H1 (cell line): ENCODE results near the gene PPIH. TPM values are rescaled to one million over a fixed set of nuclear protein-coding genes. Genes with fewer than 3 reads are reported as not detected.
A peak's percentile ranks its signal among the peaks of the same experiment; 100 is the strongest.

Experiments
- EP300 ChIP-seq, 2 experiments: IDR thresholded peaks; 1 replicate in 1 of 2; 2 replicates in 1 of 2; pipeline ENCODE4 v1.6.1; 2011 to 2012; ENCODE audit warnings: low read depth in 2 of 2, low read length in 2 of 2, mild to moderate bottlenecking in 2 of 2, borderline replicate concordance in 1 of 2, inconsistent platforms in 1 of 2, moderate library complexity in 1 of 2
- FOSL1 ChIP-seq: IDR thresholded peaks from 2 replicates; pipeline ENCODE4 v1.6.1; 2011; ENCODE audit warnings: mild to moderate bottlenecking, low read depth, low read length, moderate library complexity; ENCODE audit not compliant: insufficient read depth
- HDAC2 ChIP-seq, 2 experiments: fragments of 300-600 bp in 1 of 2; sonication (generic) in 1 of 2; IDR thresholded peaks; 2 replicates each; pipeline ENCODE4 v1.6.1; 2011 to 2012; ENCODE audit warnings: low read depth in 2 of 2, low read length in 2 of 2, mild to moderate bottlenecking in 2 of 2, moderate library complexity in 2 of 2, borderline replicate concordance in 1 of 2, inconsistent platforms in 1 of 2
- KDM4A ChIP-seq: IDR thresholded peaks from one replicate; pipeline ENCODE4 v1.7.1; 2012; ENCODE audit warnings: low read depth, mild to moderate bottlenecking, moderate library complexity, low read length, inconsistent platforms; ENCODE audit not compliant: severe bottlenecking
- NANOG ChIP-seq: IDR thresholded peaks from 2 replicates; pipeline ENCODE4 v1.6.1; 2011; ENCODE audit warnings: low read length, low read depth, mild to moderate bottlenecking, inconsistent platforms; ENCODE audit not compliant: insufficient read depth, poor library complexity, severe bottlenecking
- POLR2A ChIP-seq, 2 experiments: IDR thresholded peaks; 1 replicate in 1 of 2; 2 replicates in 1 of 2; pipeline ENCODE4 v1.6.1; 2011; ENCODE audit warnings: low read depth in 2 of 2, low read length in 2 of 2, mild to moderate bottlenecking in 2 of 2; ENCODE audit errors: control extremely low read depth in 1 of 2
- SIX5 ChIP-seq: IDR thresholded peaks from 2 replicates; pipeline ENCODE4 v1.6.1; 2011; ENCODE audit warnings: mild to moderate bottlenecking, low read depth, low read length
- SP2 ChIP-seq: IDR thresholded peaks from 2 replicates; pipeline ENCODE4 v1.6.1; 2012; ENCODE audit warnings: mild to moderate bottlenecking, low read length, inconsistent platforms
- TAF1 ChIP-seq: IDR thresholded peaks from 2 replicates; pipeline ENCODE4 v1.6.1; 2011; ENCODE audit warnings: mild to moderate bottlenecking, low read depth, low read length
- TBP ChIP-seq: IDR thresholded peaks from 2 replicates; pipeline ENCODE4 v1.6.1; 2011; ENCODE audit warnings: low read depth, low read length, improper control_type of control experiment
- polyA plus RNA-seq, 7 experiments: library from polyadenylated mRNA; depleted of rRNA in 3 of 7; stranded (reverse) in 5 of 7; unstranded in 2 of 7; fragments of >200 nt in 5 of 7; fragments of 200-250 nt in 2 of 7; gene quantifications; 1 replicate in 5 of 7; 2 replicates in 1 of 7; 4 replicates in 1 of 7; pipeline versions ENCODE4 v1.2.1 to v1.2.3, GENCODE V29; 2011 to 2013; ENCODE audit warnings: missing spikeins in 2 of 7, mixed read lengths in 2 of 7
- total RNA-seq: library from RNA; stranded (reverse); fragmentation: NEBNext Ultra II Directional; extraction: Animal tissue kit (Norgen Biotek cat#: 25700); gene quantifications from 2 replicates; pipeline ENCODE4 v1.2.1, GENCODE V29; 2021
- TF ChIP-seq, protein P1 (sequence below): IDR thresholded peaks from 2 replicates; pipeline ENCODE4 v1.6.1; 2012; ENCODE audit warnings: inconsistent platforms
- TF ChIP-seq, protein P2 (sequence below): IDR thresholded peaks from 2 replicates; pipeline ENCODE4 v1.6.1; 2012; ENCODE audit warnings: inconsistent platforms

The PPIH gene
- total and polyA plus RNA-seq, 2 of the 8 experiments (the other 6 are each of a cell fraction or from before 2014, with no cell fraction given): 78.1 to 91.5 TPM

DNA sequence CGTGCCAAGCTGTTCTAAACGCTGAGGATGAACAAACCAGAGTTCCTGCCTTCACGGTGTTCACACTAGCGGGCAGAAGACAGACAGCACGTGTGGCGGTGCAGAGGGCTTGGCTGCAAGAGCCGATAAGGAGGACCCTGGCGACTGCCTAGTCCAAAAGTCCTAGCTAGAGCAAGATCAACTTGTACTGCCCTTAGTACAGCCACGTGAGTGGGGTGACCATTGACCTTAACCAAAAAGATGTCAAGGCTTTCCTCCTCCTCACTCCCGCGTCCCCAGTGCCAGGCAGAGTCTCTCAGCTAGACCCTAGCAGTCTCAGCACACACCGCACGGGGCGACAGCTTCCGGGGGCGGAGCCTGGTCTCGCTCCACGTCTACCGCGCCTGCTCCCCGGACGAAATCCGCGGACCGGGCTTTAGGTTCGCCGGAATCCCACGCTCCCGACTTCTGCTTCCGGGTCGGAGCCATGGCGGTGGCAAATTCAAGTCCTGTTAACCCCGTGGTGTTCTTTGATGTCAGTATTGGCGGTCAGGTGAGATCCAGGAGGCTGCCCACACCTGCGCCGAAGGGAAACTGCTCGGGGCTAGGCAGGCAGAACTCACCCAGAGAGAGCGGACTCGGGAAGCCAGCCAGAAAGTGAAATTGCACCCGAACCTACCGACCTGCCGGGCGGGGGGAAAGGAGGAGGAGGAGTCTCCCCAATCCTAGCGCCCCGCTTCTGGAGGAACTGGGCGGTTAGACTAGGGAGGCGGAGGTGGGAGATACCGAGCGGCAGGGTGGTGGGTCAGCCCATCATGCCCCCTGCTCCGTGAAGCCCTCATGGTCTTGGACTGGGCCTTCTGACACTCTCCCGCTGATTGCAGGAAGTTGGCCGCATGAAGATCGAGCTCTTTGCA is at the start of gene PPIH (continued):
- no peak for TF ChIP-seq SP2
- peak; percentile 56 to 71; a peak in 2 of 4 replicates for TF ChIP-seq HDAC2 (IDR thresholded peaks at IDR 0.05; ENCODE audit: borderline replicate concordance in 1 of 2, low read depth in 2 of 2, low read length in 2 of 2)
- TF ChIP-seq, protein P1, sequence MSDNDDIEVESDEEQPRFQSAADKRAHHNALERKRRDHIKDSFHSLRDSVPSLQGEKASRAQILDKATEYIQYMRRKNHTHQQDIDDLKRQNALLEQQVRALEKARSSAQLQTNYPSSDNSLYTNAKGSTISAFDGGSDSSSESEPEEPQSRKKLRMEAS: peak; percentile 81
- TF ChIP-seq EP300 (IDR thresholded peaks at IDR 0.05; ENCODE audit: borderline replicate concordance in 1 of 2, low read depth in 2 of 2, low read length in 2 of 2): peak in 1 of 2 experiments; percentile 53; a peak in 1 of 3 replicates
- no peak for TF ChIP-seq FOSL1
- TF ChIP-seq SIX5: no peak
- peak; percentile 62 for TF ChIP-seq KDM4A
- TF ChIP-seq TAF1: peak; percentile 83
- TF ChIP-seq, protein P2, sequence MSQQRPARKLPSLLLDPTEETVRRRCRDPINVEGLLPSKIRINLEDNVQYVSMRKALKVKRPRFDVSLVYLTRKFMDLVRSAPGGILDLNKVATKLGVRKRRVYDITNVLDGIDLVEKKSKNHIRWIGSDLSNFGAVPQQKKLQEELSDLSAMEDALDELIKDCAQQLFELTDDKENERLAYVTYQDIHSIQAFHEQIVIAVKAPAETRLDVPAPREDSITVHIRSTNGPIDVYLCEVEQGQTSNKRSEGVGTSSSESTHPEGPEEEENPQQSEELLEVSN: peak; percentile 91
- peak; percentile 29 for TF ChIP-seq NANOG
- peak; percentile 76 for TF ChIP-seq TBP
- TF ChIP-seq POLR2A (IDR thresholded peaks at IDR 0.05; ENCODE audit: control extremely low read depth in 1 of 2, low read depth in 2 of 2, low read length in 2 of 2): peak in 1 of 2 experiments; percentile 77; a peak in 2 of 3 replicates
